DMS153 treated with DMSO at 0.1 percent for 48 hours (cell line): ENCODE results near the gene KCNB1.

Source experiments
- DNase-seq: peaks from one replicate; lab custom pipeline; 2025; ENCODE audit not compliant: unreplicated experiment; lab: John Stamatoyannopoulos, UW

KCNB1 gene

DNA sequence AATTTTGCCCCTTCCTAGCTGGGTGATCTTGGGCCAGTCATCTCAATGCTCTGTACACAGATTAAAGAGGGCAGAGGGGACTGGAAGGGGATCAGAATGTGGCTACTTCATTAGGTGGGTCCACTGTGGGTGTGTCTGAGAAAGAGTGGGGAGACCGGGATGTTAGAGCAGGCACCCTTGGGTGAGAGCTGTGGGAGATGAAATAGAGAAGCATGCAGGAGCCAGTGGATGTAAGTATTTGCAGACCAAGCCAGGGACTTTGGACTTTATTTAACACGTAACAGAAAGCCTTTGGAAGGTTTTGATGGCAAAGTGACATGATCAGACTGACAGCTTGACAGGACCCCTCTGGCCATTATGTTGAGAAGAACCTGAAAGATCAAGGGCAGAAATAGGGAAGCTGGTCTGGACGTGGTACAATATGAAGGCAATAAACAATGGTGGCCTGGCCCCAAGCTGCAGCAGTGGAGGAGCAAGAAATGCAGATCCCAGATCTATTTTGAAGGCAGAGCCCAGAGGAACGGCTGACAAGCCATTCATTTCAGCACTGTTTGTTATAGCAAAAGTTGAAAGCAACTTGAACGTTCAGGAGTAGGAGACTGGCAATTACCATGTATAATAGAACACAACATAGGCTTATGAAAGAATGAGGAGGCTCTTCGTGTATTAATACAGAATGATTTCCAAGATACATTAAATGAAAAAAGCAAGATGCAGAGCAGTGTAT, 122.1 kb downstream of the KCNB1 start:
- DNase-seq = no peak

DNA sequence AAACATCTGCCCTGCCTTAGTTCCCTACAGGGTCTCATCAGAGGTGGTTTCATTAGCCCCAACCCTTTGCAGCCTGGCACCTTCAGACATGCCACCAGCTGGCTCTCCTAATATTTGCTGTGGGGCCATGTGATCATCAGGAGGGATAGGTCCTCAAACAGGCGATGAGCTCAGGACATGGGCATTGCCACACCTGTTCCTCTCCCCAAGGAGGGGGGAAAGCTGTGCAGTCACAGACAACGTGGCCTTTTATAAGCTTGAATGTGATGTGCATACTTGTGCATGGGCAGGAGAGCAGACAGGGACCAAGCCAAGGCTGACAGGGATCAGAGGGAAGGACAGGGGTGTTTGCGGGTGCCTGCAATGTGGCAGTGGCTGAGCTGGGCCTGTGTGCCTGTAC, 125.8 kb downstream of the KCNB1 start:
- DNase-seq = peak; percentile 43

DNA sequence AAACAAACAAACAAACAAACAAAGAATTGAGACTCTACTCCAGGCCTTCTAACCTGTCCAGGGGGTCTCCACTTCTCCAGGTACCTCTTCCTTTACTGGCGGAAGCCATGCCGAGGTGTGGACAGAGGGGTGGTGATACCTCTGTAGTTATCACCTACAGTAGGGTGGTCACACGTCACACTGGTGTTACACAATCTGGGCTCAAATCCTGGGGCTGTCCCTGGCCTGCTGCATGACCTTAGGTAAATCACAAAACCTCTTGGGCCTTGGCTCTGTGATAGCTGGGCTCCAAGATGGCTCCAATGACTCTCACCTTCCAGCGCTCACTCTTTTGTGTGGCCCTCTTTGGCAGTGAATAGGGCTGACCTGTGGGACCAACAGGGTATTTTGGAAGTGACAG, 127.8 kb downstream of the KCNB1 start:
- DNase-seq = no peak

DNA sequence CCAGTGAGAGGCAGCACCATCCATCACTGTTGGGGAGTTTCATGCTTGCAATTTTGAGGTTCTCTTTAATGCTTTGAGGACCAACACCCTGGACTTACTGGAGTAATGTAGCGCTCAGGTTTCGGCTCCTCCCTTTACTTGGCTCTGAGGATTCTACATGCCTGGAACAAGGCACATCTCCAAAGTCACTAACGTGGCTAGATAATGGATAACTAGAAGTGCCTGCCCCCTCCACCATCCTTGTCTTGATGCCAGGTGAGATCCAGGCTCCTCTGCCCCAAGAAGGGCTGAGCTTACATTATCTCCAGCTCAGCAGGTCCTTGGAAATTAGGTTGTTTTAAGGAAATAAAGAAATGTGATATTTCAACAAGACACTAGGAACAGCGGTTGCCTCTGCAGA, 129.1 kb downstream of the KCNB1 start:
- no peak for DNase-seq

DNA sequence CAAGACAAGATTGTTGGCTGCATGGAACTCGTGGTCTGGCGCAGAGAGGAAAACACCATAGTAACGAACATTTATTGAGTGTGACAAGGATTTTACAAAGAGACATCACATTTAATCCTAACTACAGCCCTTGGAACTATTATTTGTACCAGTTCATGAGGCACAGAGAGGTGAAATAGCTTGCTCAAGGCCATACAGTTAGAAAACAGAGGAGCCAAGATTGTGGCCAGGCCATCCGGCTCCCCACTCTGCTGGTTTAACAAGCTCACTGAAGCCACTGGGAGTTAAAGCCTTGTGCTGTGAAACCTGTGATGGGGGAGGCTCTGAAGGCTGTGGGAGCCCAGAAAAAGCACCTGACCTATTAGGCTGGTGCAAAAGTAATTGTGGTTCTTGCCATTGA, 129.7 kb downstream of the KCNB1 start:
- DNase-seq = no peak

DNA sequence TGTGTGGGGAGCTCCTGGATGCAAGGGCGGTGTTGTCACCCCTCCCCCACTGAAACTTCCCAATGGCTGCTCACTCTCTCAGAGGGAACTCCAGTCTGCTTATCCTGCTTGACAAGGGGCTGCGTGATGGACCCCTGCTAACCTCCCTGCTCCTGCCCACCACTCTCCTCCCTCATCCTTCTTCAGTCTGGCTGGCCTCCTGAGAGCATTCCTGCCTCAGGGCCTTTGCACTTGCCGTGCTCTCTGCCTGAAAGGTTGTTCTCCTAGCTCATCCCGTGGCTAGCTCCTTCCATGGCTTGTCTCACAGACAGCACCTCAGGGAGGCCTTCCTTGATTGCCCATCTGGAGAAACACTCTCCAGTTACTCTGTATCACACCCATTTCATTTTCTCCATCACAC, 130.7 kb downstream of the KCNB1 start:
- DNase-seq = no peak

DNA sequence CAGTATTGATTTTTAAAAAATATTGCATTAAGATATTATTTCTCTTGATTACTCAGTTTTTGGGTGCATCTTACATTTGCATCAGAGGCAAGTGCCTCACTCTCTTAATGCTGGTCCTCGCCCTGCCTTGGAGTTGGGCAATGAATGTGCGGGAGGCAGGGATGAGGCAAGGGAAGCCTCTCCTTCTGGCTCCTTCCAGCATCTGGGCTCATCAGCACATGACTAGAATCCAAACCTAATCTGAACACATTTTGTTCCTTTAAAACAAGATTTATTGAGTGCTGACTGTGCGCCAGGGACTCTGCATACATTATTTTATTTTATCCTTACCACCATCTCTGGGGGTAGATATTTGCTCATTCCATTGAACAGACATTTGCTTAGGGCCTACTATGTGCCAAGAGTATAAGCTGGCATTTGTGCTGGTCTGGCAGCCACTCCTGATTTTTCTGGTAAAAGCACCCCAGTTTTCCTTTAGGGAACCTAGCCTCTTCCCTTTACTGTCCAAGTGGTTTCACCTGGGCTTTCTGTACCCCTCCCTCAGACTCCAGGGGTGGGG, 132.7 kb downstream of the KCNB1 start:
- DNase-seq = no peak

DNA sequence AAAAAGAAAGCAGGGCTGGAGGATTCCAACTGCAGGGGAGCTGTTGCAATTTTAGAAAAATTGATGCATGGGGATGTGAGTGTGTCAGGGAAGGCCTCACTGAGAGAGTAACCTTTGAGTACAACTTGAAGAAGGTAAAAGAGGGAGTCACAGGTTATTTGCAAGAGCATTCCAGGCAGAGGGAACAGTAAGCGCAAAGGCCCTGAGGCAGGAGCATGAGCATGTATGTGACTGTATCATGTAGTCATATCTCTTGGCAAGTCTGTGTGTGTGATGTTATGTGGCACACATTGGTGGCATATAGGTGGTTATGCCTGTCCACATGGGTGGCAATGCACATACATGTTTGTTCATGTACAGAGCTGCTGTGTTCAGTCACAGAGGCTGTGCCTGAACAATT, 133.4 kb downstream of the KCNB1 start:
- DNase-seq = no peak

DNA sequence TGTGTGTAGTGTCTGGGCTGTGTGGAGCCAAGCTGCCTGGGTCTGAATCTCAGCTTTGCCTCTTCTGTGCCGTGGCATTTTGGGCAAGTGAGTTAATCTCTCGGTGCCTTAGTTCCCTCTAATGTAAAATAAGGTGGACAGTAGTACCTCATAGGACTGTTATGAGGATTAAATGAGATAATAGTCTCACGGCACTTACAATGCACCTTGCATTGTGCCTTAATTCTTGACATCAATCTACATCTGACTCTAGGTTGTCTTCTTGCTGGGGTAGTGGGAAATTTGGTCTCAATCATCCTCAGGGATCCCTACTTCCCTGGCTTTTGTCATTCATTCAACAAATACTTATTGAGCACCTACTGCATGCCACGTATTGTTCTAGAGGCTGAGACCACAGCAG, 133.9 kb downstream of the KCNB1 start:
- no peak for DNase-seq

DNA sequence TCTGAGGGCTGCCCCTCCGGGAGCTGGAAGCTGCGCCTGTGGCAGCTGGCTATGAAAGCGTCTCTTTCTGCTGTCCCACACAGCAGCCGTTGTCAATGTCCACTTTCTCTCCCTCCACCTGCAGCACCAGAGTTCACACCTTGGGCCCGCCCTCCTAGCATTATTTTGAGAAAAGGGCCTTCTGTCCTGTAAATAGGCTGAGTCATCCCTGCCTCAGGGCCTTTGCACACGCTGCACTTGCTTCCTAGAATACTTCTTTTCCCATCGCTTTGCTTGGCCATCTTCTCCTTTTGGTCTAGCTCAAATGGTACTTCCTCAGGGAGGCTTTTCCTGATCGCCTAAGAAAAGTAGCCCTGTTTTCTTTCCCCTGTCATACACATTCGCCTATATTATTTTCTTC, 135.3 kb downstream of the KCNB1 start:
- no peak for DNase-seq

DNA sequence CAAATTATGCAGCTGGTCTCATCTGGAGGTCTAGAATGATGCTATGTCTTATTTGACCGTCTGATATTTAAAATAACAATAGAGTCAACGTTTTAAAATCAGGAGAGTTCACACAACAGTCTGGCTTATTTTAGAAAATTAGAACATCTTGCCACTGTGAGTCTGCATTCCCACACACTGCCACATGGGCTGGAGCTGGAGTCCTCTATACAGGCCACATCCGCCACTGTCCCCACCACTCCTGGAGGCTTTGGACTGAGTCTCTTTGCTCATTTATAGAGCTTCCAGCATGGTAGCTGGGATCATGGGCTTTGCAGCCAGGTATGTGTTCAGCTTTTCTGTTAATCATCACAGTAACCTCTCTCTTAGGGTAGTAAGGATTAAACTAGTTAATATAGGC, 135.8 kb downstream of the KCNB1 start:
- no peak for DNase-seq

DNA sequence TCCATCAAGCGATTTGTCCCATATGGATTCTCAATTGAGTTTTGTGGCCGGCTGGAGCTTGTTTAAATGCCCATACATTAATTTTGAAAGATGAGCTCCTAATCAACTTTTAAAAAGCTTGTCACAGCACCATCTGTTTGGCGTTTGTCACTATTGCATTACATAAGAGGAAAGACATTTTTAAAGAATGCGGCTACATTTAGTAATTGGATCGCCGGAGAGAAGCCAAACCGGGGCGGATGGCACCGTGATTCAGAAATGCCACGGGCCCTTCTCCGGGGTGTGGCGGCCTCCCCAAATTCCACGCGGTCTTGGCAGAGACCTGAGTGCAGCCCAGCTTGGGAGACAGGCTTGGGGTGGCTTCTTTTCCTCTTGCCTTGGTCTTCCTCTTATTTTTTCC, 136.9 kb downstream of the KCNB1 start:
- DNase-seq = no peak

DNA sequence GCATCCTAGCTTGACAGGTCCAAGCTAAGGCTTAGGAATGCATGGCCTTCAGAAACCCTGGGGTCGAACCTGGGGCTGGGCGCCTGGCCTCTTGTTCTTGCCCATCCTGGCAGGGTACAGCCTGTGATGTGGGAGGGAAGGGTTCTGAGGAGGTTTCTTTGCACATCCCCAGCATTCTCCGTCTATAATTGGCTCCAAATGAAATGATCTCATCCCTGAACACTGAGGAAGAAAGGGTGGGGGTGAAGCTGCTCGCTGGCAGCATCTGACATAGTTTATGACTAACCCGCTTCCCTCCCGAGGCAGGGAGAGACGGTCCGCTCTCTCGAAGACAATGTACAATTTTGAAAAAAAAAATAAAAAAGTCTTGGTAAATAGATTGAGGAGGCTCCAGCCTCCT, 137.5 kb downstream of the KCNB1 start:
- DNase-seq = no peak

DNA sequence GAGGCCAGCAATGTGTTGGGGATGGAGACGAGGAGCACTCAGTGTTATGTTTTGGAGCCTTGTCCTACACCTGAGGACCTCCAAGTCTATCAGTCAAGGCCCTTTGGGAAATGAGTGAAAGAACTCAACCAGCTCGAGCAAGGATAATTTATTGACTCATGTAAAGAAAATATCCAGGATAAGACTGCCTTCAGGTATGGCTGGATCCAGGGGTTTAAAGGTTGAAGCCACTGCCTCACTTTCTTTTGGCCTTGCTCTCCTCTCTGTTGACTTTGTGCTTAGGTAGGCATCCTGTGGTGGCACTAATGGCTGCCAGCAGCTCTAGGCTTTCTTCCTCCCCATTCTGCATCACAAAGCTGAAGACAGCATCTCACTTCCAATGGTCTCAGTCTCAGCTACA, 138.3 kb downstream of the KCNB1 start:
- DNase-seq = no peak

DNA sequence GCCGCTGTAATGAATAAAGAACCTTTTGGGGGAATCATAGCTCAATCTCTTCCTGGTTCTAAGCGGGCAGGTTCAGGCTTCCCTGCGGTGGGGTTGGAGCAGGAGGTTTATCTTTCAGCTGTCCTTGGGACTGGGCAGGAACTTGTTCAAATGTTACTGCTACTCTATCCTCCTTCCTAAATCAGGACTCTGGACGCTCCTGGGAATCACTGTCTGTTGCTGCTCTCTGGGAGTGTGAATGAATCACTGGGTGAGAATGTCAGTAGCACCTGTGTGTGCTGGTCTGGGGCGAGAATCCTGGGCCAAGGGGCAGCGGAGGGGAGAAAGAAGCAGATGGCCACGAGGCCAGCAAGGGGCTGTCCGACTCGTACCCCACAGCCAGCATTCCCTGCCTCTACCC, 139.2 kb downstream of the KCNB1 start:
- DNase-seq = no peak

DNA sequence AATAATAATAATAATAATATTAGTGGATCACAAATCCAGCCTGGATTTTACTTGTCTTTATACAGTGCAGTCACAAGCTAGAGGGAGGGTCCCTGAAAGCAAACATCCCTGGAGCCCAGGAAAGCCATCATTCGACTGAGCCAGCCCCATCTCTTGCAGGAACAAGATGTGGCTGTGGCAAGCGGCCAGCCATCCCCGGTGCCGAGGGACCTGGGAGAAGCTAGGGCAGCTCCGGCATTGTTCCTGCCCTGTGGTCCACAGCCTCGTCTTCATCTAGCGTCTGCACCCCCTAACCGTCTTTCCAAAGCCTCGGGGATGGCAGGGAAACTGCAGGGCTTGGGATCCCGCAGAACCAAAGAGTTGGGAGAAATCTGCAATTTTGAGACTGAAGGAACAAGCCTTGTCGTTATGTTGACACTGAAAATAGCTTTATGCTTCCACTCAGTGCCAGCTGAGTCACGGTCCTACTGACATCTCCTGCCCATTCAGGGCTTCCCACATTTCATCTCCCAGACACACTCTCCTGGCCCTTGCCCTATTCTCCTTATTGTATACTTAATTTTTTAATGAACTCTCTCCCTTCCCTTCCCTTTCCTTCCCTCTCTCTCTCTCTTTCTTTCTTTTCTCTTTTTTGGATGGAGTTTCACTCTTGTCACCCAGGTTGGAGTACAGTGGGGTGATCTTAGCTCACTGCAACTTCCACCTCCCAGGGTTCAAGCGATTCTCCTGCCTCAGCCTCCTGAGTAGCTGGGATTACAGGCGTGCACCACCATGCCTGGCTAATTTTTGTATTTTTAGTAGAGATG, 142.1 kb downstream of the KCNB1 start:
- no peak for DNase-seq

DNA sequence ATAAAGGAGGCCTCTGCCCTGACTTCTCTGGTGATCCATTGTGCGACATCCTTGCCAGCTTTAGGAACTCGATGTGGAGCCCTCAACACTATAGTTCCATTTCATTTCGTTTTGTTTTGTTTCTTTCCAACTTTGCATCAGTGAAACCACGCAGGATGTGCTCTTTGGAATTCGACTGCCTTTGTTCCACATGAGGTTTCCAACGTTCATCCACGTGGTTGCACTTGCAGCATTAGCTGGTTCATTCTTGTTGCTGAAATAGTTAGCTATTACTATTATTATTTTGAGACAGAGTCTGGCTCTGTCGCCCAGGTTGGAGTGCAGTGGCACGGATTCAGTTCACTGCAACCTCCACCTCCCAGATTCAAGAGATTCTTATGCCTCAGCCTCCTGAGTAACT, 143.3 kb downstream of the KCNB1 start:
- no peak for DNase-seq

DNA sequence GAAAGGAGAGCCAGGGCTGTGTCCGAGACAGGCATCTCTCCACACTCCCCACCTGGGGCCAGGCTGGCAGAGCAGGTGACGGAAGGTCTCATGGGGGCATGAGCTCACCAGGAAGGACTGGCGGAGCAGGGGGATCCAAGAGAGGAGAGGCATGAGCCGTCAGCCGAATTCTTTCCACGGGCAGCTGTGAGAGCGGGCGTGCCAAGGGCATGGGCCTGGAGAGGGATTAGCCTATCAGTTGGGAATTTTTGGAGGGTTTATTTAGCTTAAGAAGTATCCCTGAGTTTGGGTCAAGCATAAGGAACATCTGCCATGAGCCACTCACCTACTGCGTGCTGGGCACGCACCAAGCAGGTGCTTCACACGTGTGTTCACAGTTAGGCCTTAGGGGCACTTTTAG, 144.4 kb downstream of the KCNB1 start:
- DNase-seq = no peak

DNA sequence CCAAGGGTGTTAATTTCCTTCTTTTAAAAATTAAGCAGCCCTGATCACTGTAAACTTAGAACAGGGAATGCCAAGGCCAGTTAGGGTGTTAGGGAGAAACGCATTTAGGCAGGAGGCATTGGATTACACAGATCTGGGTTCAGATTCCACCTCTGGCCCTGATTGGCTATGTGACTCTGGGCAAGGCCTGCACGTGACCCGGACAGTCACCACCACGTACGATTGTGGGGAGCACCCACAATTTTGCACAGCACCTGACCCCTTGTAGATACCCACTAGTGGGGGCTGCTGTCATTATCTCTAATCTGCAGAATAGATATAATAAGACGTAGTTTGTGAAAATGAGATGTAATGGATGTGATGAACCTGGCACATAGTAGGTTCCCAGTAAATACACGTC, 145.1 kb downstream of the KCNB1 start:
- DNase-seq = no peak

DNA sequence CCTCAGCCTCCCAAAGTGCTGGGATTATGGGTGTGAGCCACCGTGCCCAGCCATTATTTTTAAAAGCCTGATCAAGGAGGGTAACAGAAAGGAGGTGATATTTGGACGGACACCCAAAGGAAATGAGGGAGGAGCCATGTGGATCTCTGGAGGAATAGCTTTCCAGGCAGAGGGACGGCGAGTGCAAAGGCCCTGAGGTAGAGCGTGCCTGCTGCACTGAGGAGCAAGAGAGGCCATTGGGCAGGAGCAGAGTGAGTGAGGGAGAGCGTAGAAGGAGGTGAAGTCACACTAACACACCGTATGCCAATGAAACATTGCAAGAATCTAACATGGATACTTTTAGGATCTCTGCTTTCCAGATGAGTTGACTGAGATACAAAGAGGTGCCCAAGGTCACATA, 145.7 kb downstream of the KCNB1 start:
- DNase-seq = no peak

DNA sequence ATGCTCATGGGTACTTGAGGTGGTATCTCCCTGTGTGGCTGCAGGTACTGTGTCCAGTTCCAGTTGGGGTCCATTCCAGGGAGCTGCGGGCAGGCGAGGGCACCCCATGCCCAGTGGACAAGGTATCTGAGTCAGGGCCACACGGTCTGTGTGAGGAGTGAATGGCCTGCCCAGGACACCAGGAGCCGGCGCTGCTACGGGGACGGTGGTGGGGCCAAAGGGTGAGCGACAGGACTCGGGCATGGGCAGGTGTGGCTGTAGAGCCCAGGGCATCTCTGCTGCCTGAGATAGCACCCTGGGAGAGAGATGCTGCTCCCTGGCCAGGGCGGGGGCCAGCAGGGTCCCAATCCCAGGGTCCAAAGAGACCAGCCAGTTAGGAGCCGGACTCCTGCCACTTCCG, 147.0 kb downstream of the KCNB1 start:
- no peak for DNase-seq
